ENCODE data around the gene LENG8.
"Not testable (repeated sequence)": the region's sequence is repeated elsewhere in the genome, so short reads cannot be mapped to it uniquely, and the experiment has no call there.

- not testable (repeated sequence) for TF ChIP-seq POLR2A, CTCF (IDR thresholded peaks at IDR 0.05)
Measured at GRCh38 chr19:54446349-54446748, 2.6 kb upstream of the LENG8 start.

Data from lower leg skin (tissue), 3 donors.